ENCODE data around the gene PTP4A2. TPM values are rescaled to one million over a fixed set of nuclear protein-coding genes. Genes with fewer than 3 reads are reported as not detected.

Gene PTP4A2
- total and polyA plus RNA-seq, 2 donors (not counting 3 experiments of a cell fraction or from before 2014, with no cell fraction given) = 74.1 to 184 TPM

- TF ChIP-seq JUN (IDR thresholded peaks at IDR 0.05; ENCODE audit: borderline replicate concordance, insufficient read depth, insufficient read length, low read depth) (no peak), POLR2A (IDR thresholded peaks at IDR 0.05; ENCODE audit: low read depth, low read length) (no peak), CTCF (IDR thresholded peaks at IDR 0.05; ENCODE audit: extremely low read depth in 1 of 2, insufficient read depth in 1 of 2, low read depth in 1 of 2, low read length in 2 of 2) (no peak), POLR2AphosphoS5 (IDR thresholded peaks at IDR 0.05; ENCODE audit: insufficient read depth, low read depth, low read length) (no peak), FOS (IDR thresholded peaks at IDR 0.05; ENCODE audit: borderline replicate concordance, insufficient read depth, low read length) (no peak), GATA2 (IDR thresholded peaks at IDR 0.05; ENCODE audit: insufficient read depth, insufficient read length, low read depth, low read length) (no peak), MAX (IDR thresholded peaks at IDR 0.05; ENCODE audit: insufficient read depth, insufficient read length) (no peak), MYC (IDR thresholded peaks at IDR 0.05; ENCODE audit: low read depth, low read length) (no peak), EZH2 (IDR thresholded peaks at IDR 0.05; ENCODE audit: borderline replicate concordance, low read depth, low read length, severe bottlenecking) (no peak)
- no peak overlapping the region for H3K4me3 ChIP-seq (replicated peaks in 1 of 3; ENCODE audit: insufficient read depth in 1 of 3, low read depth in 1 of 3, low read length in 3 of 3)
- intact Hi-C loops (cut with micrococcal nuclease) (no loop called here), dilution Hi-C loops (cut with MboI; ENCODE audit: extremely low pct_ligation_motif_present, low sequenced_read_pairs) (no loop called here)
- no peak overlapping the region for H3K9ac ChIP-seq (replicated peaks; ENCODE audit: extremely low read depth, insufficient read depth, low read length)
- no peak overlapping the region for H3K4me2 ChIP-seq (ENCODE audit: insufficient read depth, low read length)
- no peak overlapping the region for H3K27ac ChIP-seq (ENCODE audit: insufficient read depth, low read depth, low read length)
- no peaks in the 10 kb centered on the region for H3K79me2 ChIP-seq (ENCODE audit: control insufficient read depth, insufficient read depth, low read length)
- no peak overlapping the region for H2AFZ ChIP-seq (ENCODE audit: low read depth, low read length)
- no peak for DNase-seq (ENCODE audit: low read depth, low spot score)
- BruUV-seq (replicated peaks) = no TSS peak
- ChIA-PET CTCF (interaction anchor here (0.8 kb wide), 1 partner anchor 15 kb away, joined by 3 read pairs; no protein-coding TSS in a partner anchor), POLR2A (no interaction called here)
- no peaks in the 10 kb centered on the region for H3K36me3 ChIP-seq (ENCODE audit: control insufficient read depth in 2 of 2, extremely low read depth in 1 of 2, insufficient read depth in 2 of 2, low read length in 2 of 2)
- no peaks in the 10 kb centered on the region for H3K9me3 ChIP-seq (replicated peaks; ENCODE audit: control insufficient read depth, insufficient read depth, low read length)
- no peaks in the 10 kb centered on the region for H3K27me3 ChIP-seq (ENCODE audit: control insufficient read depth in 2 of 2, insufficient read depth in 2 of 2, low read length in 2 of 2)
- no peaks in the 10 kb centered on the region for H4K20me1 ChIP-seq (replicated peaks; ENCODE audit: control insufficient read depth, extremely low read depth, insufficient read depth, low read length)
- no peaks in the 10 kb centered on the region for H3K4me1 ChIP-seq (ENCODE audit: control insufficient read depth, extremely low read depth, insufficient read depth, low read length)
- FAIRE-seq = no peak
- H3K9me1 ChIP-seq (replicated peaks; ENCODE audit: control insufficient read depth, extremely low read depth, insufficient read depth, low read length) = no peaks in the 10 kb centered on the region
Observed at GRCh38 chr1:31874942-31875341, 63.2 kb downstream of the PTP4A2 start.
